HCT116 (cell line): ENCODE data around the gene RAD9B. TPM values are rescaled to one million over a fixed set of nuclear protein-coding genes. Genes with fewer than 3 reads are reported as not detected.

Experiments
- ATAC-seq: fragments of 200-7000 bp; cut with Tn5 transposase; 2 replicates; pipeline ENCODE4 v1.9.1; 2020; ENCODE audit warnings: mild to moderate bottlenecking, moderate library complexity
- BruUV-seq: library from RNA; stranded (reverse); fragments of 400-500 nt; replicated peaks from 2 replicates; lab custom pipeline; 2021; lab: Mats Ljungman, UMichigan
- CTCF ChIA-PET: fragments of 300-600 bp; sonication (Branson Sonifier 250); formaldehyde crosslinking; loops from one replicate; lab custom pipeline; 2021; ENCODE audit warnings: antibody characterized with exemption; lab: Charles Lee
- POLR2A ChIA-PET: fragments of 300-600, 350-600 bp; sonication (Branson Sonifier 250); formaldehyde crosslinking; loops from one replicate; lab custom pipeline; 2021; ENCODE audit warnings: antibody characterized with exemption; lab: Charles Lee
- RAD21 ChIA-PET, 2 experiments: fragments of 300-600 bp; sonication (Branson Sonifier 250); formaldehyde crosslinking; loops; one replicate each; lab custom pipeline; 2023; ENCODE audit warnings: low total read pairs in 2 of 2; ENCODE audit not compliant: uncharacterized antibody in 2 of 2, unreplicated experiment in 2 of 2, low non-redundant PET in 1 of 2; lab: Charles Lee
- DNase-seq: peaks from one replicate; pipeline ENCODE4 v3.0.0-alpha.2; 2010; ENCODE audit warnings: low read depth, low spot score
- H2AFZ ChIP-seq: fragments of 200-600 bp; shearing (Covaris generic), sonication (generic); 2 replicates; pipeline ENCODE4 v1.6.1; 2017; ENCODE audit warnings: low read depth, mixed run types, mixed read lengths, antibody characterized with exemption, low read length; ENCODE audit not compliant: poor library complexity, severe bottlenecking
- H3K27ac ChIP-seq: 2 replicates; pipeline ENCODE4 v1.5.1; 2012; ENCODE audit warnings: low read depth, low read length
- H3K27me3 ChIP-seq: fragments of 200-600 bp; sonication (generic); 2 replicates; pipeline ENCODE4 v1.6.1; 2016; ENCODE audit warnings: mixed run types, low read length, mixed read lengths; ENCODE audit not compliant: insufficient read depth
- H3K36me3 ChIP-seq, 2 experiments: fragments of 200-500 bp in 1 of 2; fragments of 200-600 bp in 1 of 2; sonication (Bioruptor generic) in 1 of 2; sonication (generic) in 1 of 2; 2 replicates each; pipeline versions ENCODE4 v1.5.1 to v1.6.1; 2014 to 2016; ENCODE audit warnings: low read length in 2 of 2, inconsistent platforms in 1 of 2, mixed read lengths in 1 of 2, mixed run types in 1 of 2; ENCODE audit not compliant: insufficient read depth in 2 of 2, control insufficient read depth in 1 of 2
- H3K4me1 ChIP-seq, 2 experiments: fragments of 200-600 bp in 1 of 2; sonication (generic) in 1 of 2; 2 replicates each; pipeline versions ENCODE4 v1.5.1 to v1.6.1; 2012 to 2017; ENCODE audit warnings: low read length in 2 of 2, inconsistent platforms in 1 of 2, mild to moderate bottlenecking in 1 of 2, mixed read lengths in 1 of 2, mixed run types in 1 of 2, moderate library complexity in 1 of 2; ENCODE audit not compliant: insufficient read depth in 2 of 2, control insufficient read depth in 1 of 2
- H3K4me2 ChIP-seq: fragments of 200-600 bp; sonication (generic); 2 replicates; pipeline ENCODE4 v1.6.1; 2017; ENCODE audit warnings: mixed run types, low read length, mixed read lengths
- H3K4me3 ChIP-seq, 2 experiments: fragments of 200-600 bp in 1 of 2; sonication (generic) in 1 of 2; replicated peaks in 1 of 2; 2 replicates each; pipeline ENCODE4 v1.5.1; 2011 to 2016; ENCODE audit warnings: low read length in 2 of 2, control low read depth in 1 of 2, low read depth in 1 of 2, mild to moderate bottlenecking in 1 of 2, mixed read lengths in 1 of 2, mixed run types in 1 of 2
- H3K79me2 ChIP-seq: fragments of 200-600 bp; sonication (generic); 2 replicates; pipeline ENCODE4 v1.6.1; 2017; ENCODE audit warnings: mild to moderate bottlenecking, mixed run types, low read length, moderate library complexity, mixed read lengths; ENCODE audit not compliant: insufficient read depth
- H3K9ac ChIP-seq: fragments of 200-600 bp; sonication (generic); 2 replicates; pipeline ENCODE4 v1.6.1; 2016; ENCODE audit warnings: low read length, mixed read lengths
- H3K9me2 ChIP-seq: fragments of 200-600 bp; sonication (generic), shearing (Covaris generic); 2 replicates; pipeline ENCODE4 v1.6.1; 2017; ENCODE audit warnings: mixed run types, mild to moderate bottlenecking, moderate library complexity; ENCODE audit not compliant: insufficient read depth
- H3K9me3 ChIP-seq, 2 experiments: fragments of 200-500 bp in 1 of 2; fragments of 200-600 bp in 1 of 2; sonication (Bioruptor generic) in 1 of 2; sonication (generic) in 1 of 2; 2 replicates each; pipeline ENCODE4 v1.6.1; 2014 to 2017; ENCODE audit warnings: low read length in 2 of 2, mixed read lengths in 2 of 2, inconsistent platforms in 1 of 2, low read depth in 1 of 2, mild to moderate bottlenecking in 1 of 2, mixed run types in 1 of 2, moderate library complexity in 1 of 2; ENCODE audit not compliant: control insufficient read depth in 1 of 2, insufficient read depth in 1 of 2
- H4K20me1 ChIP-seq: fragments of 200-600 bp; sonication (generic), shearing (Covaris generic); 2 replicates; pipeline ENCODE4 v1.6.1; 2017; ENCODE audit warnings: mixed run types, mild to moderate bottlenecking, moderate library complexity; ENCODE audit not compliant: insufficient read depth
- CBX3 ChIP-seq: IDR thresholded peaks from 2 replicates; pipeline ENCODE4 v1.6.1; 2012; ENCODE audit warnings: low read depth
- CEBPB ChIP-seq: IDR thresholded peaks from 2 replicates; pipeline ENCODE4 v1.6.1; 2012; ENCODE audit warnings: low read depth
- CTCF ChIP-seq, 3 experiments: fragments of 200-600 bp in 1 of 3; sonication (generic) in 1 of 3; IDR thresholded peaks in 2 of 3; conservative IDR thresholded peaks in 1 of 3; 2 replicates each; pipeline ENCODE4 v1.5.1; 2012 to 2017; ENCODE audit warnings: low read depth in 2 of 3, low read length in 2 of 3, antibody characterized with exemption in 1 of 3, borderline replicate concordance in 1 of 3, control low read depth in 1 of 3, mild to moderate bottlenecking in 1 of 3, mixed read lengths in 1 of 3, mixed run types in 1 of 3, moderate library complexity in 1 of 3; ENCODE audit not compliant: insufficient read depth in 1 of 3
- EGR1 ChIP-seq: IDR thresholded peaks from 2 replicates; pipeline ENCODE4 v1.6.1; 2012; ENCODE audit warnings: low read depth
- ELF1 ChIP-seq: IDR thresholded peaks from 2 replicates; pipeline ENCODE4 v1.6.1; 2012; ENCODE audit warnings: low read depth, borderline replicate concordance
- EZH2 ChIP-seq: fragments of 200-600 bp; sonication (generic); IDR thresholded peaks from 2 replicates; pipeline ENCODE4 v1.6.1; 2017; ENCODE audit warnings: antibody characterized with exemption, mixed run types
- EZH2phosphoT487 ChIP-seq: fragments of 200-600 bp; IDR thresholded peaks from 2 replicates; pipeline ENCODE4 v1.6.1; 2018; ENCODE audit warnings: antibody characterized with exemption, borderline replicate concordance
- FOSL1 ChIP-seq: IDR thresholded peaks from 2 replicates; pipeline ENCODE4 v1.6.1; 2012; ENCODE audit warnings: low read depth
- JUND ChIP-seq: IDR thresholded peaks from 2 replicates; pipeline ENCODE4 v1.6.1; 2012
- POLR2AphosphoS5 ChIP-seq: IDR thresholded peaks from 2 replicates; pipeline ENCODE4 v1.6.1; 2011; ENCODE audit warnings: mild to moderate bottlenecking, low read depth, low read length, moderate library complexity
- RAD21 ChIP-seq: IDR thresholded peaks from 2 replicates; pipeline ENCODE4 v1.6.1; 2012; ENCODE audit warnings: low read depth, mild to moderate bottlenecking
- SIN3A ChIP-seq: IDR thresholded peaks from 2 replicates; pipeline ENCODE4 v1.6.1; 2012; ENCODE audit warnings: low read depth
- SP1 ChIP-seq: IDR thresholded peaks from 2 replicates; pipeline ENCODE4 v1.6.1; 2012; ENCODE audit warnings: low read depth
- SRF ChIP-seq: IDR thresholded peaks from 2 replicates; pipeline ENCODE4 v1.6.1; 2012; ENCODE audit warnings: low read depth
- TCF7L2 ChIP-seq: IDR thresholded peaks from 2 replicates; pipeline ENCODE4 v1.7.0; 2011; ENCODE audit warnings: borderline replicate concordance, inconsistent platforms; ENCODE audit not compliant: insufficient read depth, insufficient read length; ENCODE audit errors: extremely low read depth
- YY1 ChIP-seq: IDR thresholded peaks from 2 replicates; pipeline ENCODE4 v1.6.1; 2011; ENCODE audit warnings: low read length, low read depth, moderate library complexity, mild to moderate bottlenecking; ENCODE audit not compliant: insufficient replicate concordance; ENCODE audit errors: extremely low read depth
- intact Hi-C: fragments of 100-400 bp; cut with micrococcal nuclease; formaldehyde crosslinking; loops from 2 replicates; pipeline ENCODE4 v1.10.0; 2022
- total RNA-seq: library from RNA; stranded (reverse); gene quantifications from one replicate; pipeline ENCODE4 v1.2.1, GENCODE V29; 2021; ENCODE audit not compliant: unreplicated experiment
- TF ChIP-seq, protein P1 (sequence below): IDR thresholded peaks from 2 replicates; pipeline ENCODE4 v1.6.1; 2012; ENCODE audit warnings: low read depth

Gene RAD9B
- total RNA-seq, 1 experiment from 2014 or later, result 0.17 TPM

DNA sequence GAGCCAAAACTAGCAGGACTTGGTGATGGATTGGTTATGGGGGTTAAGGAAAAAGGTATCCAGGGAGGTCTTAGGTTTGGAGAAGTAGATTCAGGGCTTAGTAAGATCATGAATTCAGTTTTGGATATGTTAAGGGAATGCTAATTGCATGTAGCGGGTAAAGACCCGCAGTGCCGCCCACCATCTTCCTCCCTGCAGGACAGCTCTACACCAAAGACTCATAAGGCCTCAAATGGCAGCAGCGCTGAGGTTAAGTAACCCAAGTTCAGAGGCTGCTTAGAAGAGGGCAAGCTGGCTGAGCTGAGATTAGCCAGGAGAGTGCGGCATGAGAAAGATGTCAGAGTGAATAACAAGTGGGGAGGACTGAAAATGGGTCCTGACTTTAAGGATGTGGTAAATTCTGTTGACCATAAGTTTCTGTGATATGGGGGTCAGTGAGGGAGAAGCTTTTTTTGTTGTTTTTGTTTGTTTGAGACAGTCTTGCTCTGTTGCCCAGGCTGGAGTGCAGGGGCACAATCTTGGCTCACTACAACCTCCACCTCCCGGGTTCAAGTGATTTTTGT is 26.2 kb downstream of the RAD9B start:
- DNase-seq (no peak), ATAC-seq (no peak)
- ChIA-PET CTCF (no interaction called here), RAD21 (no interaction called here), POLR2A (no interaction called here)
- Histone ChIP-seq H3K4me3 (no peak overlapping the region), H3K27me3 (no peaks in the 10 kb centered on the region), H3K36me3 (no peaks in the 10 kb centered on the region), H3K27ac (no peak overlapping the region), H3K4me1 (peaks cover 0 to 6% of the 10 kb centered on the region in 2 experiments; a peak in 1 of 4 replicates), H3K79me2 (no peaks in the 10 kb centered on the region; the same call in 1 of the 2 replicates), H3K4me2 (no peak overlapping the region), H3K9me3 (no peaks in the 10 kb centered on the region), H2AFZ (no peak overlapping the region), H3K9me2 (no peaks in the 10 kb centered on the region), H3K9ac (no peak overlapping the region), H4K20me1 (no peaks in the 10 kb centered on the region)
- intact Hi-C loops, result no loop called here
- TF ChIP-seq TCF7L2, result no peak
- TF ChIP-seq EGR1, result no peak
- no peak for TF ChIP-seq CBX3
- TF ChIP-seq SP1, result no peak
- no peak for TF ChIP-seq CEBPB
- no peak for TF ChIP-seq EZH2
- no TSS peak for BruUV-seq

- H3K27ac ChIP-seq, result no peak overlapping the region
- RAD21 ChIA-PET, result no interaction called here
- no peaks in the 10 kb centered on the region for H4K20me1 ChIP-seq
- no peak overlapping the region for H3K4me3 ChIP-seq
- no peak overlapping the region for H3K9ac ChIP-seq
- no peaks in the 10 kb centered on the region for H3K27me3 ChIP-seq
- peaks cover 9% of the 10 kb centered on the region; the same call in 1 of the 2 replicates for H3K79me2 ChIP-seq
- H3K9me3 ChIP-seq, result no peaks in the 10 kb centered on the region
- BruUV-seq, result no TSS peak
- intact Hi-C loops, result no loop called here
- H3K9me2 ChIP-seq, result no peaks in the 10 kb centered on the region
- POLR2A ChIA-PET, result no interaction called here
- H2AFZ ChIP-seq, result no peak overlapping the region
- H3K4me1 ChIP-seq, result peaks cover 0 to 6% of the 10 kb centered on the region in 2 experiments; a peak in 1 of 4 replicates
- DNase-seq (no peak), ATAC-seq (no peak)
- CTCF ChIA-PET, result no interaction called here
- H3K4me2 ChIP-seq, result no peak overlapping the region
- peaks cover 0 to 4% of the 10 kb centered on the region in 2 experiments; a peak in 2 of 4 replicates for H3K36me3 ChIP-seq
- TF ChIP-seq SP1, result no peak
- no peak for TF ChIP-seq JUND
- TF ChIP-seq ELF1, result no peak
- TF ChIP-seq, protein P1, sequence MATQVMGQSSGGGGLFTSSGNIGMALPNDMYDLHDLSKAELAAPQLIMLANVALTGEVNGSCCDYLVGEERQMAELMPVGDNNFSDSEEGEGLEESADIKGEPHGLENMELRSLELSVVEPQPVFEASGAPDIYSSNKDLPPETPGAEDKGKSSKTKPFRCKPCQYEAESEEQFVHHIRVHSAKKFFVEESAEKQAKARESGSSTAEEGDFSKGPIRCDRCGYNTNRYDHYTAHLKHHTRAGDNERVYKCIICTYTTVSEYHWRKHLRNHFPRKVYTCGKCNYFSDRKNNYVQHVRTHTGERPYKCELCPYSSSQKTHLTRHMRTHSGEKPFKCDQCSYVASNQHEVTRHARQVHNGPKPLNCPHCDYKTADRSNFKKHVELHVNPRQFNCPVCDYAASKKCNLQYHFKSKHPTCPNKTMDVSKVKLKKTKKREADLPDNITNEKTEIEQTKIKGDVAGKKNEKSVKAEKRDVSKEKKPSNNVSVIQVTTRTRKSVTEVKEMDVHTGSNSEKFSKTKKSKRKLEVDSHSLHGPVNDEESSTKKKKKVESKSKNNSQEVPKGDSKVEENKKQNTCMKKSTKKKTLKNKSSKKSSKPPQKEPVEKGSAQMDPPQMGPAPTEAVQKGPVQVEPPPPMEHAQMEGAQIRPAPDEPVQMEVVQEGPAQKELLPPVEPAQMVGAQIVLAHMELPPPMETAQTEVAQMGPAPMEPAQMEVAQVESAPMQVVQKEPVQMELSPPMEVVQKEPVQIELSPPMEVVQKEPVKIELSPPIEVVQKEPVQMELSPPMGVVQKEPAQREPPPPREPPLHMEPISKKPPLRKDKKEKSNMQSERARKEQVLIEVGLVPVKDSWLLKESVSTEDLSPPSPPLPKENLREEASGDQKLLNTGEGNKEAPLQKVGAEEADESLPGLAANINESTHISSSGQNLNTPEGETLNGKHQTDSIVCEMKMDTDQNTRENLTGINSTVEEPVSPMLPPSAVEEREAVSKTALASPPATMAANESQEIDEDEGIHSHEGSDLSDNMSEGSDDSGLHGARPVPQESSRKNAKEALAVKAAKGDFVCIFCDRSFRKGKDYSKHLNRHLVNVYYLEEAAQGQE, result no peak
- TF ChIP-seq CTCF (IDR thresholded peaks at IDR 0.05 in 2 of 3, conservative IDR thresholded peaks at IDR 0.05 in 1 of 3; ENCODE audit: borderline replicate concordance in 1 of 3, insufficient read depth in 1 of 3, low read depth in 2 of 3, low read length in 2 of 3), result no peak
- TF ChIP-seq SRF, result no peak
- no peak for TF ChIP-seq SIN3A
- no peak for TF ChIP-seq RAD21
- TF ChIP-seq YY1, result no peak
- no peak for TF ChIP-seq FOSL1
- TF ChIP-seq EZH2phosphoT487, result no peak
- TF ChIP-seq POLR2AphosphoS5, result no peak
- no peak for TF ChIP-seq EZH2
- no peak for TF ChIP-seq CBX3
These were observed 28.4 kb downstream of the RAD9B start for GRCh38 chr12:110530511-110530910.
